Activated CD4-positive, alpha-beta T cell treated with anti-CD3 and anti-CD28 coated beads for 36 hours (primary cell): ENCODE measurements around the gene FUT4. TPM values are rescaled to one million over a fixed set of nuclear protein-coding genes. Genes with fewer than 3 reads are reported as not detected.
"Not testable (repeated sequence)": the region's sequence is repeated elsewhere in the genome, so short reads cannot be mapped to it uniquely, and the experiment has no call there.

ENCODE experiments used
- ATAC-seq: fragments of 200-7000 bp; cut with Tn5 transposase; one replicate; pipeline ENCODE4 v1.10.0; 2021; ENCODE audit warnings: mild to moderate bottlenecking, moderate library complexity
- CTCF ChIA-PET: fragments of 350-600 bp; sonication (Branson Sonifier 250); formaldehyde crosslinking; loops from one replicate; lab custom pipeline; 2021; ENCODE audit warnings: antibody characterized with exemption; lab: Charles Lee
- POLR2A ChIA-PET: fragments of 350-600 bp; sonication (Branson Sonifier 250); formaldehyde crosslinking; loops from one replicate; lab custom pipeline; 2021; ENCODE audit warnings: antibody characterized with exemption, inconsistent platforms; lab: Charles Lee
- DNase-seq: peaks from one replicate; pipeline ENCODE4 v3.0.0-alpha.2; 2020
- H3K27ac Mint-ChIP-seq: one replicate; pipeline ENCODE4 v1.8.0; 2021; ENCODE audit warnings: mixed read lengths
- H3K27me3 Mint-ChIP-seq: one replicate; pipeline ENCODE4 v1.8.0; 2021; ENCODE audit warnings: mixed read lengths
- H3K36me3 Mint-ChIP-seq: one replicate; pipeline ENCODE4 v1.8.0; 2021; ENCODE audit warnings: low read depth, mixed read lengths
- H3K4me1 Mint-ChIP-seq: one replicate; pipeline ENCODE4 v1.8.0; 2021; ENCODE audit warnings: mixed read lengths
- H3K4me3 Mint-ChIP-seq: one replicate; pipeline ENCODE4 v1.8.0; 2021; ENCODE audit warnings: mild to moderate bottlenecking, moderate library complexity, mixed read lengths
- H3K9me3 Mint-ChIP-seq: one replicate; pipeline ENCODE4 v1.8.0; 2021; ENCODE audit warnings: low read depth, mixed read lengths
- intact Hi-C, 2 experiments: fragments of 100-400 bp; cut with DNase I in 1 of 2; cut with micrococcal nuclease in 1 of 2; formaldehyde crosslinking; loops; one replicate each; pipeline versions ENCODE4 v1.14.2 to v1.15.1; 2022 to 2024; cut with DNase I, micrococcal nuclease
- total RNA-seq, 2 experiments: library from RNA; stranded (reverse); gene quantifications; one replicate each; pipeline ENCODE4 v1.2.3, GENCODE V29; 2021

The FUT4 gene, protein sequence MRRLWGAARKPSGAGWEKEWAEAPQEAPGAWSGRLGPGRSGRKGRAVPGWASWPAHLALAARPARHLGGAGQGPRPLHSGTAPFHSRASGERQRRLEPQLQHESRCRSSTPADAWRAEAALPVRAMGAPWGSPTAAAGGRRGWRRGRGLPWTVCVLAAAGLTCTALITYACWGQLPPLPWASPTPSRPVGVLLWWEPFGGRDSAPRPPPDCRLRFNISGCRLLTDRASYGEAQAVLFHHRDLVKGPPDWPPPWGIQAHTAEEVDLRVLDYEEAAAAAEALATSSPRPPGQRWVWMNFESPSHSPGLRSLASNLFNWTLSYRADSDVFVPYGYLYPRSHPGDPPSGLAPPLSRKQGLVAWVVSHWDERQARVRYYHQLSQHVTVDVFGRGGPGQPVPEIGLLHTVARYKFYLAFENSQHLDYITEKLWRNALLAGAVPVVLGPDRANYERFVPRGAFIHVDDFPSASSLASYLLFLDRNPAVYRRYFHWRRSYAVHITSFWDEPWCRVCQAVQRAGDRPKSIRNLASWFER
- 1 to 10 TPM; 4.4 to 4.9 TPM for total RNA-seq

GRCh38 chr11:94543695-94544645 is at the start of gene FUT4:
Gene FUT4 (plus strand): TSS chr11:94543921. CDS start chr11:94544134, 213 bp downstream.
- H3K4me1 Mint-ChIP-seq = peaks cover 39% of the 10 kb centered on the region
- peaks cover 12% of the 10 kb centered on the region for H3K36me3 Mint-ChIP-seq
- ATAC-seq (peak; percentile 83), DNase-seq (peak; percentile 87)
- no peaks in the 10 kb centered on the region for H3K27me3 Mint-ChIP-seq
- peak within 1 kb of the TSS; percentile 99 for H3K27ac Mint-ChIP-seq
- ChIA-PET CTCF (no interaction called here), POLR2A (no interaction called here)
- intact Hi-C loops = loop anchor here (1.0 to 5.0 kb wide), 13 partner anchors 31 to 1848 kb away; partner anchors contain the start of genes ANKRD49 (in 2 of the 2), C11orf54 (in 2 of the 2), MRE11 (in 2 of the 2) and TAF1D (in 2 of the 2)
- peak within 1 kb of the TSS; percentile 92 for H3K4me3 Mint-ChIP-seq
- H3K9me3 Mint-ChIP-seq = no peaks in the 10 kb centered on the region

DNA sequence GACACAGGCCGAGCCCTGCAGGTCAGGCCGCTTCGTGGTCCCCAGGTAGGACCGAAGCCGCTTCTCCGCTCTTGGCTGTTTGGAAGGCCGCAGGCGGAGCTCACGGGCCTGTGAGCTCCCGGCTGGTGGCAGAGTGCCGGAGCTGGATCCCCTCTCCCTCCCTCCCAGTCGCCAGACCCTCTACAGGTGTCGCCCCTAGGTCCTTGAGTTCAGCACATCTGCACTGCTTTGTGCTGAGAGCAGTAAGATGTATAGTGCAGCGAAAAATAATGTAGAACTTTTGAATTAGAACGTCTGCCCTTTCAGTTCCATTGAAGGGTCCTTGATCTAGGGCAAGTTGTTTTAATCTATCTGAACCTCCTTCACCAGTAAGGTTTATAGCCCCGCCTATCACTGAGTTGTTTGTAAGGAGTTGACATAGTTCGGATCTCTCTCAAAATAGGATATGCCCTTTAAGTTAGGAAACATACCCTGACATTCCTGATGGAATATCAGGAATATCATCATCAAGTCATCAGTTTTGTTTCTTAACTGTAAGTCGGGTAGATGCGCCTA is 49.5 kb upstream of the FUT4 start:
- peaks cover 24% of the 10 kb centered on the region for H3K4me1 Mint-ChIP-seq
- intact Hi-C loops = loop anchor here (1.0 to 10.0 kb wide), 6 partner anchors 48 to 1298 kb away; partner anchors contain the start of genes CEP57 (in 2 of the 2), FUT4 (in 1 of the 2), MED17 (in 1 of the 2) and SLC36A4 (in 1 of the 2)
- no peaks in the 10 kb centered on the region for H3K9me3 Mint-ChIP-seq
- POLR2A ChIA-PET = interaction anchor here (1.0 kb wide), 1 partner anchor 752 kb away, joined by 4 read pairs; the partner anchor contains the start of gene C11orf54
- H3K4me3 Mint-ChIP-seq = peak overlapping the region; percentile 94
- peaks cover 35% of the 10 kb centered on the region for H3K36me3 Mint-ChIP-seq
- no peak for DNase-seq
- peak overlapping the region; percentile 97 for H3K27ac Mint-ChIP-seq
- CTCF ChIA-PET = interaction anchor here (0.6 to 1.4 kb wide), 5 partner anchors 8 to 706 kb away, joined by 4 to 7 read pairs (median 4); no protein-coding TSS in a partner anchor
- H3K27me3 Mint-ChIP-seq = no peaks in the 10 kb centered on the region
- ATAC-seq = peak; percentile 71

DNA sequence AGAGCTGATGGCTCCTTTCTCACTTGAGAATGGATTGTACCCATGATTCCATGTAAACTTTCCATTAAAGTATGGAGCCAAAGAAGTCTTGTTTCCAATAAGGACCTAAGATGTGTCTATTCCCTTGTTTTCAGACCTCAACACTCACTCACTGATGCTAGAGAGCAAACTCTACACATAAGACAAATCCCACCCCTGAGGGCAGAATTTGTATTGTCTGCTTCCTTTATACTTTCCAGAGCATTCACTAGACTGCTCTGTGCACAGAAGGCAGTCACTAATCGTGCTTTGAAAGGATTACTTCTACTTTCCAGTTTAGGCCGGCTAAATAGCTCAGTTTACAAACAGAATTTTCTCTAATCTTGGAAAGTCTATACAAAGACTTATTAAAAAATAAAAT is 43.5 kb upstream of the FUT4 start:
- intact Hi-C loops = loop anchor here (10.0 kb wide), 2 partner anchors 575 to 1555 kb away; no protein-coding TSS in a partner anchor
- DNase-seq (no peak), ATAC-seq (no peak)
- Mint-ChIP-seq H3K27ac (no peak overlapping the region), H3K4me1 (peaks cover 9% of the 10 kb centered on the region), H3K27me3 (no peaks in the 10 kb centered on the region), H3K4me3 (no peak overlapping the region), H3K36me3 (peaks cover 27% of the 10 kb centered on the region), H3K9me3 (no peaks in the 10 kb centered on the region)
- POLR2A ChIA-PET = no interaction called here
- CTCF ChIA-PET = interaction anchor here (0.6 to 1.0 kb wide), 3 partner anchors 12 to 605 kb away, joined by 3 read pairs; partner anchors contain the start of gene C11orf97

DNA sequence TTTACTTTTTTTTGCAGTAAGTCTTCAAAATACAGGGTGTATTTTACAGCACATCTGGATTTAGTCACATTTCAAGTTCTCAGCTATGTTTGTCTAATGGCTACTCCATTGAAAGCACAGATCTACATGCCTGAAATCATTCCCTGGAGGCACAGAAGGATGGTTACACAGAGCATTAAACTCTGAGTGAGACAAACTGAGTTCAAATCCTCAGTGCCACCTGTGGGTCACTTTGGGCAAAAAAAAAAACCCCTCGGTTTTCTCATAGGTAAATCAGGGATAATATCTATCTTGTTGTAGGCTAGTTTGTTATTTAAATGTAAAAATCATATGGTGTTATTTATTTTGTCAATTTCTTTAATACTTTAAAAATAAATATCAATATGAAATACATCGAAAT is 42.2 kb upstream of the FUT4 start:
- no peak for DNase-seq
- Mint-ChIP-seq H3K9me3 (no peaks in the 10 kb centered on the region), H3K27ac (no peak overlapping the region), H3K36me3 (peaks cover 24% of the 10 kb centered on the region), H3K4me3 (no peak overlapping the region), H3K4me1 (peaks cover 3% of the 10 kb centered on the region), H3K27me3 (no peaks in the 10 kb centered on the region)
- intact Hi-C loops = loop anchor here (10.0 kb wide), 2 partner anchors 577 to 1557 kb away; no protein-coding TSS in a partner anchor
- POLR2A ChIA-PET = no interaction called here
- CTCF ChIA-PET = interaction anchor here (0.7 to 1.0 kb wide), 2 partner anchors 9 to 607 kb away, joined by 3 to 4 read pairs; no protein-coding TSS in a partner anchor
- no peak for ATAC-seq

GRCh38 chr11:94504689-94505293 is 38.9 kb upstream of the FUT4 start:
- H3K9me3 Mint-ChIP-seq = no peaks in the 10 kb centered on the region
- peaks cover 3% of the 10 kb centered on the region for H3K27me3 Mint-ChIP-seq
- DNase-seq (no peak), ATAC-seq (peak; percentile 72)
- peaks cover 2% of the 10 kb centered on the region for H3K36me3 Mint-ChIP-seq
- intact Hi-C loops = loop anchor here (1.0 to 10.0 kb wide), 7 partner anchors 179 to 1560 kb away; no protein-coding TSS in a partner anchor
- H3K27ac Mint-ChIP-seq = no peak overlapping the region
- H3K4me1 Mint-ChIP-seq = no peaks in the 10 kb centered on the region
- ChIA-PET CTCF (interaction anchor here (0.6 to 2.9 kb wide), 20 partner anchors 10 to 1276 kb away, joined by 3 to 23 read pairs (median 3); partner anchors contain the start of gene PANX1), POLR2A (no interaction called here)
- H3K4me3 Mint-ChIP-seq = no peak overlapping the region

GRCh38 chr11:94506513-94506912 is 37.2 kb upstream of the FUT4 start:
- H3K9me3 Mint-ChIP-seq, ATAC-seq, H3K4me1 Mint-ChIP-seq, H3K4me3 Mint-ChIP-seq, POLR2A ChIA-PET, H3K27ac Mint-ChIP-seq, H3K27me3 Mint-ChIP-seq, H3K36me3 Mint-ChIP-seq, DNase-seq: not testable (repeated sequence)
- CTCF ChIA-PET = interaction anchor here (0.8 to 1.1 kb wide), 3 partner anchors 10 to 612 kb away, joined by 3 to 4 read pairs (median 3); no protein-coding TSS in a partner anchor
- intact Hi-C loops = loop anchor here (1.0 to 10.0 kb wide), 3 partner anchors 335 to 1562 kb away; no protein-coding TSS in a partner anchor

DNA sequence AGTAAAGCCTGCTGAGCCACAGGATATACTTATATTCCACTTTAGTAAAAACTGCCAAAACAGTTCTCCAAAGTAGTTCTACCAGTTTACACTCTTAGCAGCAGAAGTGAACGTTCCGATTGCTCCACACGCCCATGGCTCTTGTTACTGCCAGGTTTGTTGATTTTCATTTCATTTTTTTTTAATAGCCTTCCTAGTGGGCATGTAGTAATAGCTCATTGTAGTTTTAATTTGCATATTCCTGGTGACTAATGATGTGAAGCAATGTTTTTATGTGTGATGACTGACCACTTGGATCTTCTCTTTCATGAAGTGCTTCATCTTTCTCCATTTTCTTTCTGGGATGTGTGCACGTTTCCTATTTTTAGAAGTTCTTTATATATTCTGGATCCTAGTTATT is 36.2 kb upstream of the FUT4 start:
- H3K4me1 Mint-ChIP-seq = peaks cover 6% of the 10 kb centered on the region
- DNase-seq = no peak
- intact Hi-C loops = loop anchor here (10.0 kb wide), 2 partner anchors 583 to 1563 kb away; no protein-coding TSS in a partner anchor
- H3K4me3 Mint-ChIP-seq = no peak overlapping the region
- no peak overlapping the region for H3K27ac Mint-ChIP-seq
- no peaks in the 10 kb centered on the region for H3K9me3 Mint-ChIP-seq
- ChIA-PET CTCF (interaction anchor here (0.8 to 1.4 kb wide), 3 partner anchors 15 to 612 kb away, joined by 3 to 7 read pairs (median 3); no protein-coding TSS in a partner anchor), POLR2A (no interaction called here)
- H3K27me3 Mint-ChIP-seq = peaks cover 11% of the 10 kb centered on the region
- H3K36me3 Mint-ChIP-seq = no peaks in the 10 kb centered on the region
- ATAC-seq = no peak

DNA sequence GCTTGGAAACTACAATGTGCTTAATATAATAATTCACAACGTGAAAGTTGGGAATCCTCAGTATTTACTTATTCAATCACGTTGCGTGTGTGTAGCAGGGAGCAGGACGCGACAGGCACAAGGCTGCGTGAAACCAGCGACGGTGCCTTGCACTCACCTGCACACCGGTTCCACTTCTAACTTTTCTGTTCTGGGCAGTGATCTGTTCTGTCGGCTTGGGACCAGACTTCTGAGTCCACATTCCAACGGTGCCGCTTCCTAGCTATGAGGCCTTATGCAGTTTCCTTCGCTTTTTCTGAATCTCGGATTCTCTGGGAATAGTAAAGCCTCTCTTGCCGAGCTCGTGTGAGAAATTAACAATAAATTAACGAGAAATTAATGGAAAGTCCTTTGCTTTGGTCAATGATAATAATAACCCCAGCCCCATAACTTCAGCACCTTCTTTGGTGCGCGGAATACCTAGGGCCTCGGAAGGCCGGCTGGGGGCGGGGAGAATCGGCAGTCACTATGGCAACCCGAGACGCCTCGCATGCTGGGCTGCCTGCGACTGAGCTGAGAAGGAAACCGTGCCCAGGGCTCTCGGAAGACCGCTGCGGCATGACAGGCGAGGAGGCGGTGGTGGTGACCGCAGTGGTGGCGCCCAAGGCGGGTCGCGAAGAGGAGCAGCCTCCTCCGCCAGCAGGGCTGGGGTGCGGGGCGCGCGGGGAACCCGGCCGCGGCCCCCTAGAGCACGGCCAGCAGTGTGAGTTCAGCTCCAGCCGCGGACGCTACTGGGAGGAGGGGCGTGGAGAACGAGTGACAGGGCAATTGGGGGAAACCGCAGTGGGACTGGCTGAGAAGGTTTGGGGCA is 31.6 kb upstream of the FUT4 start, which contains the start of gene C11orf97:
C11orf97 (plus strand) TSS at position 530 of the 850 bp plus-strand sequence; CDS start at position 598, 68 bp downstream.
- peaks cover 9% of the 10 kb centered on the region for H3K4me1 Mint-ChIP-seq
- intact Hi-C loops = loop anchor here in 1 of 2 experiments (2.0 kb wide), 1 partner anchor 31 kb away; the partner anchor contains the start of gene FUT4
- ChIA-PET CTCF (interaction anchor here (0.8 to 1.5 kb wide), 6 partner anchors 8 to 92 kb away, joined by 3 to 4 read pairs (median 3); no protein-coding TSS in a partner anchor), POLR2A (interaction anchor here (0.7 kb wide), 1 partner anchor 450 kb away, joined by 3 read pairs; no protein-coding TSS in a partner anchor)
- H3K36me3 Mint-ChIP-seq = no peaks in the 10 kb centered on the region
- H3K27me3 Mint-ChIP-seq = peaks cover 22% of the 10 kb centered on the region
- no peak within 1 kb of the TSS for H3K27ac Mint-ChIP-seq
- DNase-seq (peak; percentile 73), ATAC-seq (peak; percentile 88)
- no peaks in the 10 kb centered on the region for H3K9me3 Mint-ChIP-seq
- H3K4me3 Mint-ChIP-seq = peak within 1 kb of the TSS; percentile 66

GRCh38 chr11:94513091-94513490 is 30.6 kb upstream of the FUT4 start:
- no peak for ATAC-seq
- H3K36me3 Mint-ChIP-seq = no peaks in the 10 kb centered on the region
- no peaks in the 10 kb centered on the region for H3K9me3 Mint-ChIP-seq
- intact Hi-C loops = loop anchor here in 1 of 2 experiments (2.0 kb wide), 1 partner anchor 30 kb away; the partner anchor contains the start of gene FUT4
- H3K27ac Mint-ChIP-seq = no peak overlapping the region
- no peak for DNase-seq
- H3K4me1 Mint-ChIP-seq = peaks cover 9% of the 10 kb centered on the region
- POLR2A ChIA-PET = no interaction called here
- CTCF ChIA-PET = interaction anchor here (1.1 to 1.5 kb wide), 2 partner anchors 9 to 10 kb away, joined by 4 read pairs; no protein-coding TSS in a partner anchor
- H3K4me3 Mint-ChIP-seq = no peak overlapping the region
- peaks cover 22% of the 10 kb centered on the region for H3K27me3 Mint-ChIP-seq
